ENCODE results near the gene SEPTIN2.
A peak's percentile ranks its signal among the peaks of the same experiment; 100 is the strongest.
"Not testable (repeated sequence)": the region's sequence is repeated elsewhere in the genome, so short reads cannot be mapped to it uniquely, and the experiment has no call there.

The SEPTIN2 gene

DNA sequence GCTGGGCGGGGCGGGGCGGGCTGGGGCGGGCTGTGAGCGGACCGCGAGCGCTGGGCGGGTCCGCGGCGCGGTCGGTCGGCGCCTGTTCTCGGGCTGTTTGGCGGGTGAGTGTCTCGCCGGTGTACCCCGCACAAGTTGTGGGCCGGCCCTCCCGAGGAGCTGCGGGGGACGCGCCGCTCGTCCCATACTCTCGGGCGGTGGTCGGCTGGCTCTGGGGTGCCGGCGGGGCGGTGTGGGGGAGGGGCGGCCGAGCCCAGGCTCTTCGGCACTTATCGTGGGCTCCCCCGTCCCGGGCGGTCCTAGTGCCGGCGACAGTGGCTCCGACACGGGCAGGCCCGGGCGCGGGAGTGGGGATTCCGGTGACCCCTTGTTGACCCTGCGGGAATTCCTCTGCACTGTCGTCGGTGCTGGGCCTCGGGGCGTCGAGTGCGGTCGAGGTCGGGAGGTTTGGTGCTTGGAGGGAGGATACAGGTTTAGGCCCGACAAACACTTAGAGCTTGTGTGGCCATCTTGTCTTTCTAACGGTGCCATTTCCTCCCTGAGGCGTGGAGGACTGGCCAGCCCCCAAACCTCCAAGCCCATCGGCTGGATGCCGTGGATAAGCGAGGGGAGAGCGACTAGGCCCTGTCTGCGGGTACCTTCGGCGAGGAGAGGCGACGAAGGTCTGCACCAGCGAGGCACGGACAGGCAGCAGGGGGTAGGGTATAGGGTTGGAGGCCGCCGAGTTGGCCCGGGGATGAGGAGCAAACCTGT, at the start of gene SEPTIN2:
TSS of gene SEPTIN2 (plus strand) at position 47 of the 753 bp plus-strand sequence. CDS start 8,308 bp downstream, outside the sequence.
- peak; percentile 58 for FAIRE-seq
- DNase-seq (ENCODE audit: extremely low spot score, insufficient read length, low read depth): peak; percentile 37

DNA sequence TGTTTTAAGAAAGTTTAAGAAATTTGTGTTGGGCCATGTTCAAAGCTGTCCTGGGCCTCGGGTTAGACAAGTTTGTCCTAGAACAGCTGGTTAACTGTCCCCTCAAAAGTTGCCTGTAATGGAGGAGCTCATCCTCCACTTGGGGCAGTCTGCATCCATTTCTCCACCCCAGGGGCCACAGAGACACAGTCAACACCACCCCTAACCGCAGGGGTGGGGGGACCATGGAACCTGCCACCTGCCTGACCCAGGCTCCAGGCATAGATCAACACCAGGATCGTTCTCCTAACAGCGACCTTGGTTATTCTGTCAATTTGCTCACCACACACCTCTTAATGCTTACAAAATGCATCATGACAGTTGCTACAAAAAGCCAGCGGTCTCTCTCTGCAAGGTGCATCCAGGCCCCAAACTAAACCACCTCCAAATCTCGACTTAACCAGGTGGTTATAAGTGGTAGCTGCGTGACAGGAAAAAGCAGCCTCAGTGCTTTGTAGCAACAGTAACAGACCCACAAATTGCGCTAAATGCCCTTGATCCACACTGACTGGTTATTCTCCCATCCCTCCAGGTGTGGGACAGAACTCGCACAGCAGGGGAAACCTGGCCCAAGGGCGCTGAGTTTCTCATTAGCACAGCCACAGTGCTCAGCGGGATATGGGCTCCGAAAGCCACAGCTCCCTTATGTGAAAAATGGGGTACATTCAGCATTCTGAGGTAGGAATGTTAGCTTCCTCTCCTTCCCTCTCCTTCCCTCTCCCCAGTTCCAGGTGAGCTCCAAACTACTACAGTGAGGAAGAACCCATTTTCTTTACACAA, 48.3 kb upstream of the SEPTIN2 start:
- no peak for FAIRE-seq

DNA sequence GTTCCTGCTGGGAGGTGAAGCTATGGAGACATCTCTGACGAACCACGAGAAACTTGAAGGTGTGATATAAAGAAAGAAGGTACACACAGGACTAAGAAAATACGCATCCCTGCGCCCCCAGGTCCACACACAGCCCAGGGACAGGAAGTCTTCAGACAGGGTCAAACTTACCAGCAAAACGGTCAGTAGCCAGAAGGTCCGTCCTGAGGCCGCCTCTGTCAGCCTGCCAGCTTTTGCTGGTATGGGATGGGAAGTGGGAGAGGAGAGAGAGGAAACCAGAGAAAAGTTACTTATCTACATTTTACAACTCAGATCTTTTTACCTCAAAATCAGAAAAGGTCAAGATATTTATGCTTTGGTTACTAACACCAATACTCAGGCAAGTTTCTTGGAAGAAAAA, 47.4 kb upstream of the SEPTIN2 start:
- DNase-seq (ENCODE audit: extremely low spot score, insufficient read length, low read depth) (no peak), FAIRE-seq (no peak)

More for the DNA sequence above, 48.3 kb upstream of the SEPTIN2 start:
- DNase-seq (ENCODE audit: extremely low spot score, insufficient read length, low read depth): no peak

DNA sequence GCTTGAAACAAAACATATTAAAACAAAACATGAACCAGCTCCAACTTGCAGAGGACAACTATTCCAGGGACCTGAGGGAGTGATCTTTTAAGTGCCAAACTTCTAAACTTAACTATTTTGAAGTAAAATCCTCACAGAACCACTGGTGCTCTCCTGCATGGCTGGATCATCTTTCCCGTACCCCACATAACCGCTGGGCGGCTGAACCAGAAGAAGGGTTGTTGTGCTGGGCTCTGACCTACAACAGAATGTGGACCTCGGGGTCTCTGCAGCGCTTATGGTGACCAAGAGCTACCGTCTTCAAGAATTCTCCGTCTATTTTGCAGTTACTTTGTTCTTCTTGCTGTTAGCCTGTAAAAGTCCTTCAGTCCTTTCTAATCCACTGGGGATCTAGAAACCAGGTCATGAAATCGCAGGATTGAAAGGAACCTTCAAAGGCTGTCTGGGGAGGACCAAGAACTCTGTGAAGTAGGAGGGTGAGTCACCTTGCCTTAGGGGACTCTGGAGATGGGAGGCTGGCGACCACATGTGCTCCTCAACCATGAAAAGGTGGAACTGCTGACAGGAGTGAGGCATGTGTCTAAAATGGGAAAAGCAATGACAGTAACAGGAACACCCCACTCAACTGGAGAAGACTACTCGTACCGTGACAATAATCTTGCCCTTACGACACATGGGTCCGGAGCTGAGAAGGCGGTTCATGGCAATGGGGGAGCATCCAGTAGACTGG, 46.8 kb upstream of the SEPTIN2 start:
- FAIRE-seq: no peak
- no peak for DNase-seq (ENCODE audit: extremely low spot score, insufficient read length, low read depth)

DNA sequence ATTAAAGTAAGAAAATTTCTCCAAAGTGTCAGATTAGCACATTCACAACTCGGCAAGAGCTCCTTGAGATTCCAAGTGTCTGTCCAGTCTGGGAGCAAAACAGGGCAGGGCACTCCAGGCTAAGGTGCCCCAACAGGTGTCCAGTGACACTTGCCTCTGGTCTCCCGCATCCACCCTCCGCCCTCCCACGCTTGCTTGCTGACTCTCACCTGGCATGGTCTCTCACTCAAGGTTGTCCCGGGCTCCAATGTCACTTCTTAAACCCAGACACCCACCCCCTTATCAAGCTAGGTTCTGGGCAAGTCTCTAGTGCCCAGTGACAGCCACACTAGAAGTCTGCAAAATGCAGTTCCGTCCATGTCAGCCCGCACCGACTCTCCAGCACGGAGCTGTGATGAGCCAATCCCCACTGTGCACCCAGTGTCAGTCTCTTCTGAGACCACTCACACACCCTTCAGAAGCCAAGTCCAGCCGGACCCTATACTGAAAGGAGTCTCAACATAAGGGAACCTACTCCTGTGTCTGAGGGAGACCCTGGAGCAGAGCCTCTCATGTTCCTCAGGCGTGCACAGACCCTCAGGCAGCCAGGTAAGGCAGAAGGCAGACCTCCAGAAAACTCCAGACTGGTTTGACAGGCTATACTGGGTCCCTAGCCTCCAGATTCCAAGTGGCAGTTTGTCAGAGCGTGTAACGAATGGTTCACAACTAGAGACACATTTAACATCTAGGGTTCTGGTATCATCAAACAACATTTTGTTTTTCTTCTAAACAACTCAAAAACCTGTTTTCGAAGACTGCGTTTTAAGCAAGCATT, 45.8 kb upstream of the SEPTIN2 start:
- FAIRE-seq: no peak

DNA sequence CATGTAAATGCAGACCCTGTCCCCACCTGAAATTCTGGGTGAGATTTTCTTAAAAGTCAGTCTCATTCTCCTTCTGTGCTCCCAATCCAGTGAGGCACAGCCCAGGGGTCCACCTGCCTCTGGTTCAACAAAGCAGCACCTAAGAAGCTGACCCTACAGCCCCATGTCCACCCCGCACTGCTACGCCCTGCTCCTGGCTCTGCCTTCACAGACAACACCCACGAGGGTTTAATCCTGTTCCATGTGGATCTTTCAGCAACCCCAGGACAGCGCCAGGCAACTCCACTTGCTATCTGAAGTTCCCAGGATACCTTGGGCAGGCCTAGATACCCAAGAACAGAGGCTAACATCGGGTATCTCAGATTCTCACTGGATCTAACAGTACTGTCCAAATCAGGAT, 45.2 kb upstream of the SEPTIN2 start:
- no peak for FAIRE-seq
- DNase-seq (ENCODE audit: extremely low spot score, insufficient read length, low read depth): no peak

More for the DNA sequence above, 45.8 kb upstream of the SEPTIN2 start:
- DNase-seq (ENCODE audit: extremely low spot score, insufficient read length, low read depth): no peak

DNA sequence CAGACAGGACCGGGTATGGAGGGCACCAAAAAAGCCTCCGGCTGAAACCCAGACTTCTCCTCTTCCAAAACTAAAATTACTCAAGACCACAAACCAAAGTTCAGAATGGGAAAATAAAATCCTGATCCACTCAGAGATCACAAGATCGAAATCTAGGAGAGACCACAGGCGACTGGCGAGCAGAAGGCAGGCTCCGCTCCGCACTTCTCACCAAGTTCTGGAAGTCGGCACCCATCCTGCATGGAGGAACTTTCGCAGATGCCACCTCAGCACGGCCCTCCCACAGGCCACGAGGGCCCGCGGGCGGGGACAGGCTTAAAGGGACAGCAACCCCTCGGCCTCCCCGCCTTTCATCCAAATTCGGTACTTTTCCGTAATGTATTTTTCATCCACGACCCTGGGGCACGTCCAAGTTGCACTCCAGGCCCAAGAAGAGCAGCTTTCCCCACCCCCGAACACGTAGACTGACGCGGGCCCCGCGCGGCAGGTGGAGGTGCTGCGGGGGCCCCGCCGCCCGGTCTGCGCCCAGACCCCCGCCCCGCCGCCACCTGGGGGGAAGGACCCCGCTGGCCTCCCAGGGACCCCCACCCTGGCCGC, 43.9 kb upstream of the SEPTIN2 start:
- peak; percentile 38 for DNase-seq (ENCODE audit: extremely low spot score, insufficient read length, low read depth)
- FAIRE-seq: peak; percentile 68

DNA sequence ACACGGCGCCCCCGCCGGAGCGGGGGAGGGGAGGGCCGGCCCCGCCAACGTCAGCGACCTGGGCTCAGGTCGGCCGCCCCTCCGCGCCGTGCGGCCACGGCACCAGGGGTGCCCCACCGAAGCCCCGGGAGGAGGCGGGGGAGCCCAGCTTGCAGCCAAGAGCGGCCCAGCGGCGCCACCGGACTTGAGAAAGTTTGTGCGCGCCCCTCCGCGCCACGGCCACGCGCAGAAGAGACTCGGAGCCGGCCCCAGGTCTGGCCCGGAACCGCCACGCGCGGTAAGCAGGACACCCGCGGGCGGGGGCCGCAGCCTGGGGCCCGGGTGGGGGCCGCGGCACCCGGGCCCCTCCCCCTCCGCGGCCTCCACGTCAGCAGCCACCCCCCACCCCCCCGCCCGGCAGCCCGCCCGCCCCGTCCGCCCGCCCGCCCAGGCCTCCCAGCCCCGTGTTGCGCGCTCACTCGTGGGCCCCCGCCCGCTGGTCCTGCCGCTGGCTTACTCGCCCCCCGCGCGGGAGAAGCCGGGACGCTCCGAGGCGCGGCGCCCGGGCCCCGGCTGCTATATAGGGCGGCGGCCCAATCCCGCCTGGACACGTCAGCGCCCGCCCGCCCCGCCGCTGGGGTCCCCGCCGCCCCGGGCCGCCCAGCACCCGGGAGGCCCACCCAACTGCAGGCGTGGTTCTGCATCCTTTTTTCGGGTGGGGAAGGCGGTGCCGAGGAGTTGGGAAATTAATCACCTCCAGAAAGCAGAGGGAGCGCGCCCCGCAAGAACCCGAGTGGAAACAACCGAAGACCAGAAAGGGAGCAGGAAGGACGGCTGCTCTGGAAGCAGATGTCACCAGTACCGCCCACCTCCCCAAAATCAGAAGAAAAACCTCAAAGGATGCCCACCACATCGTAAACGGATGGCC, 43.2 kb upstream of the SEPTIN2 start:
- FAIRE-seq: no peak
- peak; percentile 38 for DNase-seq (ENCODE audit: extremely low spot score, insufficient read length, low read depth)

DNA sequence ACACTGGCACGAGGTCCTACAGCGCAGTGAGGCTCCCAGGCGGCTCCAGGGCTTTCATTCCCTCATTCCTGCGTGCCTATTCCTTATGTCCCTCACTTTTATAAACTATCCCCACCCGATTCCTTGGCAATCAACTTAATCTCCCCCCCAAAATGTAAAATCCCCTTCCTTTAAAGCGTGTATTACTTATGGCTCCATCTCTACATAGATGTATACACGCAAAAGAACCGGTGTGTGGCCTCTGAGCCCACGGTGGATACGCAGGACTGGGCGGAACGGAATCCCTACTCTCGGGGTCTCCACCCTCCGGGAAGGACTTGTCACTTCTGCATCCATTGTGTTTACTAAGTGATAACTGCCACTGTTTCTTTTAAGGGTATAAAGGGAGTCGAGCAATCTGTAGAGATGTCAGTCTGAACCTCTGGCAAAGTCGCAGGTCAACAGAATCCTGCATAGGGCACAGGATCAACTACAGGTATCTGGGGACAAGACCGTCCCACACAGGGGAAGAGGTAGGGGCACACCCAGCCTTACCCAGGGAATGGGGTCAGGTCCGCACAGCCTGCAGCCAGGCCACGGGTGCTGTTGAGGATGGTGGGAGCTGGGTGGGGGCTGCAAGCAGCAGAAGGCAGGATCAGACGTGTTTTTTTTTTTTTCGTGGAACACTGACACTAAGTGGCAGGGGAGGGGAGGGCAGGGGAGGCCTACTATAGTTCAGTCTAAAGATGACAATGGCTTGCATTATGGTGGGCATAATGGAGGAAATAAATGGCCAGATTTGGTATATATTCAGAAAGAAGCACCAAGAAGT, 42.3 kb upstream of the SEPTIN2 start:
- FAIRE-seq: no peak
- no peak for DNase-seq (ENCODE audit: extremely low spot score, insufficient read length, low read depth)

DNA sequence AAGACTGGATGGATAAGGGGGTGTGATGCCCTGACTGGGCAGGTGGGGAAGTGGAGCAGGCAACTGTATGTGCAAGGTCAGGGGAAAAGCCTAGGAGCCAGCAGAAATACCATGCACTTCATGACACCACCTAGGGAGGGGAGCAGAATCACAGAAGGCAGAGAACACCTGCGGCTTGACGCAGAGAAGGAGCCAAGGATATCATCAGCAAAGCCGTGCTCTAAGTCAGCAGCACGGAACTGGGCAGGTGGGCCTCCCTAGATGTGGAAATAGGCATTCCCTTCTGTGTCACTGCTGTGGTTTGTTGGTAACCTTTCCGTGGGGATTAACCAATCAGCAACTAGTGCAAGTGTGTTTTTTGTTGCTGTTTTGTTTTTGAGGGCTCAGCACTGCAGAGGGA, 41.6 kb upstream of the SEPTIN2 start:
- DNase-seq (ENCODE audit: extremely low spot score, insufficient read length, low read depth) (no peak), FAIRE-seq (no peak)

DNA sequence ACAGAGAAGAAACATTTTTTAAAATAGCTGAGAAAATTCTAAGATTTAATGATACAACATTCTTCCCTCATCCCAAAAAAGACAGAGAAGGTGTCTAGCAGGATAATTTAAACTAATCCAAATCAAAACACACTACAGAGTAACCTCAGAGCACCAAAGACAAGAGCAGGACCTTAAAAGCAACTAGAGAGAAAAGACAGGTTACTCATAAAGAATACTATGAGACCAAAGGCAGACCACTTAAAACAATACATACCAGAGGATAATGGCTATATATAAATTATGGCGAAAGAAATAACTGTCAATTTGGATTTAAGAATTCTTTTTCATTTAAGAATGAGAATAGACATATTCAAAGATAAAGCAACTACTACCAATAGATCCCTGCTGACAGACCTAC, 40.2 kb upstream of the SEPTIN2 start:
- FAIRE-seq: no peak
- DNase-seq (ENCODE audit: extremely low spot score, insufficient read length, low read depth): no peak

DNA sequence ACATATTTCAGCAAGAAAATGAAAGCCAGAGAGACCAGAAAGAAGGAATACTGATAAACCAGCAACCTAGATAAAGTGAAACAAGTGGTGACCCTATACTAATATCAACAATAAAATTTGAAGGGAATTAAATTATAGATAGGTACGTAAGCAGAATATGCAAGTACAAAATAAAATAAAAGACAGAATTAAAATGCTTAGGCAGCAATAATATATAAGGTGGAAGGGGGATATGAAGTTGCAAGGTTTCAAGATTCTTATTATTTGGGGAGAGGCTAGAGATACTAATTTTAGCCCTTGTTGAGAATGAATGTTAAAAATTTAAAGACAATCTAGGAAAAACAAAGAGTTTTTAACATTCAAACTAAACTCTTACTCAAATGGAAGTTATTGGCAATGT, 39.8 kb upstream of the SEPTIN2 start:
- no peak for DNase-seq (ENCODE audit: extremely low spot score, insufficient read length, low read depth)
- no peak for FAIRE-seq

DNA sequence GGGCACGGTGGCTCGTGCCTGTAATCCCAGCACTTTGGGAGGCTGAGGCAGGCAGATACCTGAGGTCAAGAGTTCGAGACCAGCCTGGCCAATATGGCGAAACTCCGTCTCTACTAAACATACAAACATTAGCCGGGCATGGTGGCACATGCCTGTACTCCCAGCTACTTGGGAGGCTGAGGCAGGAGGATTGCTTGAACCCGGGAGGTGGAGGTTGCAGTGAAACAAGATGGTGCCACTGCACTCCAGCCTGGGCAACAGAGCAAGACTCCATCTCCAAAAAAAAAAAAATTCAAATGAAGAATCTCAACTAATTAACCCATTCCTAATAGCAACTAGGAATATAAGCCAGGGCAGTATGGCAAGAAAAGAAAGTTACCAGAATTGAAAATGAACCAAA, 37.4 kb upstream of the SEPTIN2 start:
- DNase-seq (ENCODE audit: extremely low spot score, insufficient read length, low read depth); FAIRE-seq: not testable (repeated sequence)

DNA sequence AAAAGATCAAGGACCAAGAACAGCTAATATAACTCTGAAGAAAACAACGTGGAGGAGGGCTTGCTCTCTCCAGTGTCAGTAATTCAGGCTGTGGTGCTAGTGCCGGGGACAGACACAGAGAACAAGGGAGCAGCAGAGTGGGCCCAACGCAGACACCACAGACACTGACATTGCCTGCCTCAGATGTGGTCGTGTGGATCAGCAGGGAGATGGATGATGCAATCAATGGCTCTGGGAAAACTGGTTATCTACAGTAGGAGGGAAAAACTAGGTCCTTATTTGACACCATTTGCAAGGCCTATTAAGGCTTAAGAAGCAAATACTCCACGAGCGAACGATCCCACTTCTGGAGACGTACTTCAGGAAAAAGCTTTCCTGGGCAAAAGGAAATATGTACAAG, 36.3 kb upstream of the SEPTIN2 start:
- FAIRE-seq (no peak), DNase-seq (ENCODE audit: extremely low spot score, insufficient read length, low read depth) (no peak)

DNA sequence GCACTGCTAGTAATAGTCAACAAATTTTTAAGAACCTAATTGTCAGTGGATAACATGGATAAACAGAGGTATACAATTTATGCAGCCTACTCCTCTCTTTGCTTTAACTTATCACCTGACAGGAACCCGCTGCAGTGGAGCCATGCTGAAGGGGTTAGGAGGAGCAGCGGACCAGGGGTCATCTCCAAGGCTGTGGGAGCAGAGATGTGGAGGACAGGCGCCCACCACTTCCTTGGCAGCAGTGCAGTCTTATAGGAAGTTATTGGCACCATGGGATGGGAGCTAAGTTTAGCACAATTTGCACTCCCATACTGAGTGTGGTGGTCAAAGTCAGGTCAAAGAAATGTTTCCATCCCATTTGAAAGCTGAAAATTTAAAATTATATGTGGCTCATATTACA, 35.9 kb upstream of the SEPTIN2 start:
- FAIRE-seq: no peak

DNA sequence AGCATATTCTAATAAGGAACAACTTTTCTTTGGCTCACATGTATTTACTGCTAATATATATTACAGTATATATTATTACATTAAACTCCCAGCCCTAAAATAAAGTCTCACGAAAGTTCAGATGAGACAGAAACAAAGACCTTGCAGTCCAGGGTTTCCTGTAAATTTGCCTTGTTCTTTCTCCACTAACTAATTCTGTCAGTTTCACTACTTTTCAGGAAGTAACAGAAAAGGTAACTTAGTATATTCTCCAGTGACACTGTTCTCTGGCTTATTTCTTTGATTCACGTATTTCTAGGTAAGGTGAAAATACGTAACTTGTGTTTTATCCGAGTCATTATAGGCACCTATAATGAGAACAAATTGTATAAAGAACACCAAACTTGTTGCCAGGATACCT, 35.4 kb upstream of the SEPTIN2 start:
- no peak for FAIRE-seq
- no peak for DNase-seq (ENCODE audit: extremely low spot score, insufficient read length, low read depth)

More for the DNA sequence above, 35.9 kb upstream of the SEPTIN2 start:
- no peak for DNase-seq (ENCODE audit: extremely low spot score, insufficient read length, low read depth)

DNA sequence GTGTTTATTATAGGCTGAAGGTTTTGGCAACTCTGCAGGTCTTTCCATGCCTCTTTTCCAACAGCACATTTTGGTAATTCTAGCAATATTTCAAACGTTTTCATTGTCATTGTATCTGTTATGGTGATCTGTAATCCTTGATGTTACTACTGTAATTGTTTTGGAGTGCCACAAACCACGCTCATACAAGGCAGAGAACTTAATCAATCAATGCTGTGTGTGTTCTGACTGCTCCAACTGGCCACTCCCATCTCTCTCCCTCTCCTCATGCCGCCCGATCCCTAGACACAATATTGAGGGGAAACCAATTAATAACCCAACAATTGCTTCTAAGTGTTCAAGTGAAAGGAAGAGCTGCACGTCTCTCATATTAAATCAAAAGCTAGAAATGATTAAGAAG, 33.2 kb upstream of the SEPTIN2 start:
- DNase-seq (ENCODE audit: extremely low spot score, insufficient read length, low read depth) (no peak), FAIRE-seq (no peak)

DNA sequence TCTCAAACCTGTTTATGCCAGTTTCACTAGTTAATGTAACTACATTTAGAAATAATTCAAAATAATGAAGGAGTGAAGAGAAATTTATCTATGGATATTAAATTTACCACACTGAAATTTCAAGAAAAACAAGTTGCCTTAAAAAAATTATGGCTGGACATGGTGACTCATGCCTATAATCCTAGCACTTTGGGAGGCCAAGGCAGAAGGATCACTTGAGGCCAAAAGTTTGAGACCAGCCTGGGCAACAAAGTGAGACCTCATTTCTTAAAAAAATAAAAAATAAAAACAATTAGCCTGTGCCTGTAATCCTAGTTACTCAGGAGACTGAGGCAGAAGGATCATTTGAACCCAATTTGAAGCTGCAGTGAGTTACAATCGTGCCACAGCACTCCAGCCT, 30.1 kb upstream of the SEPTIN2 start:
- FAIRE-seq: no peak
- no peak for DNase-seq (ENCODE audit: extremely low spot score, insufficient read length, low read depth)

Measured in GM18507 (cell line).